GM21447 (cell line): ENCODE results near the gene BNIP3.
"Not testable (repeated sequence)": the region's sequence is repeated elsewhere in the genome, so short reads cannot be mapped to it uniquely, and the experiment has no call there.

Source experiments
- ATAC-seq: cut with Tn5 transposase; IDR thresholded peaks from one replicate; pipeline ENCODE4 v1.9.1; 2021; ENCODE audit not compliant: unreplicated experiment

The BNIP3 gene

DNA sequence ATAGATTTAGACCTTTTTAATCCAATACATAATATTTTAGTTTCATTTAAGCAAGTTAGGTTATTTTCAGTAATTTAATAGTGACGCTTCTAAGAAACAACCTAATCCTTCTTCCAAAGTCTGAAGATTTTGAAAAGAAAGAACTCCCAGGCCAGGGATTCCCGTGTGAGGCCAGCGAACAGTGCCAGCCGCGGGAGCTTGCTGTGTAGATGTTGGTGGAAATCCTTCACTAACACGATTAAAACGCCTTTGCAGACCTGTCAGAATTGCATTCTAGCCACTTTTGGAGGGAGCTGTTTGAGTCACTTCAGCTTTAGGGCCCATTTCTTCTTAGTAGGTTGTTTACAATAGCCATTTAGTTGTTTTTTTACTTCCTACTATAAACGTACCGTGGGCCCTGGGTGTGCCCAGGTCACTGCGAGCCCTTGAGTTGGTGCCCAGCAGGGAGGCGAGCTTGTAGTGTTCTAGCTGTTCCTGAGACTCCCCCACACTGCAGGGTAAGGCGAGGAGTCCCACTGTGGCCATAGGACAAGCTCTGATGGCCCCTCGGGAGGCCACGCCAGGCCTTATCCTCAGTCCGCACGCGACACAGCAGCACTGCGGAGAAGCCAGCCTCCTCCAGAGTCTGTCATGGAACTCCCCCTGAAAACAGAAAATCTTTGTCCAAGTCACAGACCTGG is 48.6 kb downstream of the BNIP3 start:
- no peak for ATAC-seq

DNA sequence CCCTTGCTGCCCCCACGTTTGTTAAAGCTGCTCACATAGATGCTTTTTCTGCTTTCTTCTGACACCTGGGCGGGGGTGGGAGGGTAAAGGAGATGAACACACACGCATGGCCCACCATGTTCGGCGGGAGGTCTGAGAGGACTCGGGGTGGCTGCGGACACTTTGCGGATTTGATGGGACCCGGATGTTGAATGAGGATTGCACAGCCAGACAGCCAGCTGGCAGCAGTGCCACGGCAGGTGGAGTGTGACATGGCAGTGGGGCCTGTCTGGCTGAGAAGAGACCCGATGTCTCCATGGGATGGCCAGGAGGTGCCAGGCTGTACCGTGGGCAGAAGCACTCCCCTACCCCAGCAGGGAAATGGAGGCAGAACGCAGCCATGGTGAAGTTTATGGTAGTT is 49.7 kb downstream of the BNIP3 start:
- no peak for ATAC-seq

DNA sequence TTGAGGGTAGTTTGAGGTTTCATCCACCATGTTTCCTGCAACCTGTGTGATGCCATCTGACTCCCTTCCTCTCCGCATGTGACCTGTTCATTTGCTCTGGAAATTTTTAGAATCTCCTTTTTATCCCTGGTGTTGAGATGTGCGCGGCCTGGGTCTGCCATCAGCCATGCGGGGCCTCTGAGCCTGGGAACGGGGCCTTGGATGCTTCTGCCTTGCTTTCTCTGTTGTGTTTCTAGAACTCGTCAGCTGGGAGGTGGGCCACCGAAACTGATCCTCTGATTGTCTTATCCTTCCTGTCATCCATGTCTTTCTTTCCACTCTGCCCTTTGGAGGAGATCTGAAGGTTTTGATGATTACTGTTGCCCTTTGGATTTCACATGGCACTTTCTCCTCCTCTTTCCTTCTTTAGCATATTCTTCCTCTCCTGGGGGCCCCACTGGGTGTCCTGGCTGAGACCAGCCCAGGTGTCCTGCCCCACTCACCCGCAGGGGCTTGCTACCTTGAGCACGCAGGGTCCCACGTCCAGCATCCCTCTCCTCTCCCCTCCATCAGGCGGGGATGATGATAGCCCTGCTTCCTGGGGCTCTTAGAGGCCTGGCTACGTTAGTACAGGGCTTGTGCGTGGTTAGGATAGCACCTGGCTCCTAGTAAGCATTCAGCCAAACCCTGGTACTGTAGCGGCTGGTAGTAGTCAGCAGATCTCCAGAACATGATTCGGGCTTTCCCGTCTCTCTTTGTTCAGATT is 51.0 kb downstream of the BNIP3 start:
- ATAC-seq, result no peak

DNA sequence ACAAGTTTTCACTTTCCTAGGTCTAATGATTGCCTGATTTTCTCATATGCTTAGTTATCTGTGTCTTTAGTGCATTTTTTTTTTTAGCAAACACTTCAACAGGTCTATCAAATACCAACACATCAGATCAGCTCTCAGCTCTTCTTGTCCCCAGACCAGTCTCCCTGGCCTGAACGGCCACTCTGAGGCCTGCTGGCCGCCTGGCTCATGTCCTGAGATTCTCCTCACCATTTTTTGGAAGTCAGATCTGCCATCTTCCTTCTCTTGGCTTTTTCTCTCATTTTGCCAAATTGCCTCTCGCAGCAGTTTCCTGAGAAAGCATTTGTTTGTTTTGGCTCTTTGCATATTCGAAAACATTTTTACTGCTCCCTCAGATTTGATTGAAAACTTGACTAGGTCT is 51.6 kb downstream of the BNIP3 start:
- ATAC-seq, result no peak

DNA sequence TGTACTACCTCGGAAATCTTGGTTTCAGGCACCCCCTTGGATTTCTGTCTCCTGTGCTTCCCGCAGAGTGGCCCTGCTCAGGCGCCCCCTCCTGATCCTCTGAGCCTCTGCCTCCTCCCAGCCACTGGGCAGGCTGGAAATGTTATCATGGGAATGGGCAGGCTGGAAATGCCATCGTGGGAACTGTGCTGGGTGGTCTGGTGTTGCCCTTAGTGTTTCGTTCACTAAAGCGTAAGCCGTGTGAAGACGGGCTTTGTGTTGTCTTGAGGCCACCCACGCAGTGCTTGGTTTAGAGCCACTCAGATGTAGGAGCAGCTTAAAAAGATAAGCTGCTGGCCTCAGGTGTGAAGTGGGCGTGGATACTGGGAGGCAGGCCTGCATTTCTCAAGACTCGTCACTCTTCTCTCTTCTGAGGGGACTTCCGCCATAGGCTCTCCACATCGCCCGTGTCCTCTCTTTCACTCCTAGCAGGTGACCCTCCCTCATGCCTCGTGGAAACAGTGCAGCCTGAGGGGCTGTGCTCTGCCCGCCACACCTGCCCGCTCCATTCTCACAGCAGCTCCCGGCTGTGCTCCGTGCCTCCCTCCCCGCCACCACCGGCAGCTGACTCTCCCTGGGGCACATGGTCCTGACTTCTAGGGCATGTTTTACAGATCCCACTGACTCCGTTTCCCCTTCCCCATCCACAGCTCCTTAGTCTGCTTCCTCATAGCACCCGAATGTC is 52.4 kb downstream of the BNIP3 start:
- no peak for ATAC-seq

DNA sequence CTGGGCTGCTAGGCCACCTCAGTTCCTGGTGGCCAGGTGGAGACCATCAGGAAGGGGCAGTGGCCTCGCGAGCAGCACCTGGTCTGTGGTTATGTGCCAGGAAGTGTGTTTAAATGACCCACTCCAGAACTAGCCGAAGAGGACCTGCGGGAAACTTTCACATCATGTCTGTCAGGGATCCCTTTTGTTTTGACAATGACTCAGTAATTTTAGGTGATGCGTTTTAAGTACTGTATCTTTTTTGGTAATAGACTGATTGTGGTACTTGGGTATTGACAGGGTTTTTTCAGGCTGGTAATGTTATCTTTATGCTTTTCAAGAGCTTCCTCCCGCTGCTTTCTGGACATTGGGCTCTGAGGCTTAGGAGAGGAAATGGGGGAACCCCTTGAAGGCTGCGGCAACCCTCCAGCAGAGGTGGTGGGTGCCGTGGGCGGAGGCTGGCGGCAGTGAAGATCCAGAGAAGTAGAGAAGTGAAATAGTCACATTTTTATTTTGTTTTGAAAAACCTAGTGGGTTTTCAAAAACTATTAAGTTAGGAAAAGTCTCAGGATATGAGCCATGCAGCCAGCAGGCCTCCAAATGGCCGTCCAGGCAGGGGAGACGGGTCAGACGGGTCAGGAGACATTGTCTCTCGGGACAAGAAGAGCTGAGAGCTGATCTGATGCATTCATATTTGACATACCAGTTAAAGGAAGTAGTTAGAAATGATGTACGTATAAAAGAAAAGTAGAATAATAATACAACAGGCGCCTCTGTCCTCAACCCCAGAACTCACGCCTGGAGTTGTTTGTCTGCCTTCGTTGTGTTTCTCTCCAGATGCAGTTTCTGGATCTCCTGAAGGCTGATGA is 53.3 kb downstream of the BNIP3 start:
- peak; percentile 84 for ATAC-seq

DNA sequence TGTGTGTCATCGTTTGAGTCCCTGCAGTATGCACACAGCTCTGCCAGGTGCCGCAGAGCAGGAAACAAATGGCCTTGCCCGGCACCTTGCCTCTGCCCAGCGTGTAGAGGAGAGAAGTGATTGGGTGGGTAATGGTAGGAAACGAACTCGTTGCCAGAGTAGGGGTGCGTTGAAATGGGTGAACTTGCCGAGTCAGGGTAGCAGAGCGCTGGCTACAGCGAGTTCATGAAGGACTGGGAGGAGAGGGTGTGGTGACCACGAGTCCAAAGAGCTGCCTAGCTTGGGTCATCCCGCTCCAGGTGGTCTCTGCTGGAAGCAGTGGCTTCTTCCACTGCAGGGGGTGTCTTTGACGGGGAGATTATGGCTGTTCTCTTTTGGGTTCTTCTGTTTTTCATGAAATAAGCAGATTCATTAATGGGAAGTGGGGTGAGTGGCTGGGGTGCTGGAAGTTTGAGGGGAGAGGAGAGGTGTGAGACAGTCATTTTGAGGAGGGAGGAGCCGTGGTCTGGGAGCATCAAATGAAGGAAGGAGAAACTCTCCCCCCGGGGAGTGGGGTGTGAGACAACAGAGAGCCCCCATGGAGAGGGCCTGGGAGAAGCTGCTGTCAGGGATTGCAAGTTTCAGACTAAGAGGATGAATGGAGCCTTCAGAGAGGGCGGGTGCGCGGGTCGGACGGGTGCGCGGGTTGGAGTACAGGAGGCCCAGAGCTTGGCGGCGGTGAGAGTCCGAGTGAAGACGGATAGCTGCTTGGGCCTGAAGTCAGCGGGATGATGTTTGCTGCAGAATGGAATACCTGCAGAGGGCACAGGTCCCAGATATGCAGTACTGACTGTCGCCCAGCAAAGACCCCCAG is 54.8 kb downstream of the BNIP3 start:
- ATAC-seq, result no peak

DNA sequence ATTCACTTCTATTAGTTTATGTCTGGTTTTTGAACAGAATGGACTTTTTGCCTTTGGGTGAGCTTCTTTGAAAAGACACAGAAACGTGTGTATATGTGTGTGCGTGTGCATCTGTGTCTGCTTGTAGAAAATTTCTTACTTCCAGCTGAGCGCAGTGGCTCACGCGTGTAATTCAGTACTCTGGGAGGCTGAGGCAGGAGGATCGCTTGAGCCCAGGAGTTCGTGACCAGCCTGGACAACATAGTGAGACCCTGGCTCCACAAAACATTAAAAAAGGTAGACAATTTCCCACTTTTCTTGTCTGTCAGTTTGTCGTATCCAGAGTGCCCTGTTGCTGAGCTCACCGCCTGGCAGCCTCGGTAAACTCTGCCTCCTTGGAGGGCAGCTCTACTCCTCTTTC is 55.5 kb downstream of the BNIP3 start:
- no peak for ATAC-seq

DNA sequence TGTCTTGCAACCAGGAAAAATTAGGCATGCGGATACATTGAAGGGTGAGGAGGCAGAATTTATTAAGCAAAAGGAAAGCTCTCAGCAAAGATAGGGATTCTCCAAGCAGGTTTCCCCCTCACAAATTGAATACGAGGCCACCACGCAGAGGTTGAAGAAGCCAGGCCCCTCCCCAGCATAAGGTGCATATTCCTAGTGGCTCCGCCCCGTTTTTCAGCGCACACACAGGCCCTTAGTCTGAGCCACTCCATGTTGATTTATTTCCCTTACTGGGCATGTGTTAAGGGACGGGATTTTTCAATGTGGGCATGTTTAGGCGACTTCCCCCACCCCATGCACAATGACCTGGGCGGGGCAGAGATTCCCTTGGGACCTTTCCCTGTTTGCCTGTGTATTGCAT is 56.0 kb downstream of the BNIP3 start:
- no peak for ATAC-seq

DNA sequence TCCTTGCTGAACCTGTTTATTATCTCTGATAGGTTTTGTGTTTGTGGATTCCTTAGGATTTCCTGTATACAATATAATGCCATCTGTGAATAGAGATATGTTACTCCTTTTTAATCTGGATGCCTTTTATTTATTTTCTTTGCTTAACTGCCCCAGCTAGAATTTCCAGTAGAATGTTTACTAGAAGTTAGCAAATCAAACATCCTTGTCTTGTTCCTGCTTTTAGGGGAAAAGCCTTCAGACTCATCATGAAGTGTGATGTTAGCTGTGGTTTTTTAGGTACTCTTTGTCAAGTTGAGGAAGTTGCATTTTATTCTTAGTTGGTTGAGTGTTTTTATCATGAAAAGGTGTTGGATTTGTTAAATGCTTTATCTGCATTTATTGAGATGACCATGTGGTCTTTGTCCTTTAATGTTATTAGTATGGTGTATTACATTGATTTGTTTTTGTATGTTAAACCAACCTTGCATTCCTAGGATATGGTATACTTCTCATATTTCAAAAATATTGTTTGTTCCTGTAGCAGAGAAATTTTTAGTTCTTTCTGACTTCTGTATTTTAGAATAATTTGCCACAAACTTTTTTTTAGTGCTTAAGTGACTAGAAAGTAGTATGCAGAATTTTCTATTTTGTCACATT is 56.6 kb downstream of the BNIP3 start:
- ATAC-seq, result no peak

DNA sequence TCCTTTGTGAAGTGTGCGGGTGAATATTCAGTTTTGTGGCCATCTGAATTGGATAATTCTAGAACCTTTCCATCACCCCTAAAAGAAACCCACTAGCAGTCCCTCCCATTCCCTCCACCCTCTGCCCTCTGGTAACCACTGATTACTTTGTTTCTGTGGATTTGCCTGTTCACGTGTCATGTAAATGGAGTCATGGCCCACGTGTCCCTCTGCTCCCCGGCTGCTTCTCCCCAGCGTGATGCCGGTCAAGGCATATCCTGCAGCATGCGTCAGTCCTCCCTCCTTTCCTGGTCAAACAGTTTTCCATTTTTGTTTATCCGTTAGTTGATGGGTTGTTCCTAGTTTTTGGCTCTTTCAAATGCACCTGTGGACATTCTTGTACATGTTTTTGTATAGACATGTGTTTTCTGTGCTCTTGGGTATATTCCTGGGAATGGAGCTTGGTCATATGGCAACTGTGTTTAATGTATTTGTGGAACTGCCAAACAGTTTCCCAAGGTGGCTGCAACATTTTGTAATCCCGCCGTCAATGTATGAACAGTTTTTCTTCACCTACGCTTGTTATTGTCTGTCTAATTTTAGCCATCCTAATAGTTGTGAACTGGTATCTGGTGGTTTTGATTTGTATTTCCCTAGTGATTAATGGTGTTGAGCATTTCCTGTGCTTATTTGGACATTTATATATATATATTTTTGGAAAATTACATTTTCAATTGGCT is 58.5 kb downstream of the BNIP3 start:
- no peak for ATAC-seq

DNA sequence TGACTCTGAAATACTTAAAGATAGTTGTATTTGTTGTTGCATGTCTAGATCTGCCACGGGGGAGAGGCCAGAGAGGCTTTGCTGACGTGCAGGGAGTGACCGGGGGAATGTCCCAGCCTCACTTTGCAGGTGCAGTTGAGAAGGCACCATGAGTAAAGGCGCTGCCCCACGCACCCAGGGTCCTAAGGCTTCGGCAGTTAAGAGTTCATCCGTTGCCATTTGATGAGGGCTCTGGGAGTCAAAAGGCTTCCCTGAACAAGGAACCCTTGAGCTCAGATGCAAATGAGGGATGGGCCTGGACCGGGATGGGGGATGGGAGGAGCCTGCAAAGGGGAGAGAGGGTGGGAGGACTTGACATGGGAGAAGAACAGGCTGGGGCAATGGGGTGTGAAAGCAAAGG is 60.5 kb downstream of the BNIP3 start:
- no peak for ATAC-seq

DNA sequence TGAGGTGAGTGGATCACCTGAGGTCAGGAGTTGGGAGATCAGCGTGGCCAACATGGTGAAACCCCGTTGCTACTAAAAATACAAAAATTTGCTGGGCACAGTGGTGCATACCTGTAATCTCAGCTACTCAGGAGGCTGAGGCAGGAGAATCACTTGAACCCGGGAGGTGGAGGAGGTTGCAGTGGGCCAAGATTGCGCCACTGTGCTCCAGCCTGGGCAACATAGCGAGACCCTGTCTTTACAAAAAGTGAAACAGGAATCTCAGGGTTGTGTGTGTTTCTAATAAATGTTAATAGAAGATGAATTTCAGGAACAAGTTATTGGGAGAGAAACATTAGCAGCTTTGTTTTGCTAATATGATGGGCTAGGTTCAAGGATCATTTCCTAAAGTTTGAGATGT is 61.0 kb downstream of the BNIP3 start:
- ATAC-seq, result no peak

DNA sequence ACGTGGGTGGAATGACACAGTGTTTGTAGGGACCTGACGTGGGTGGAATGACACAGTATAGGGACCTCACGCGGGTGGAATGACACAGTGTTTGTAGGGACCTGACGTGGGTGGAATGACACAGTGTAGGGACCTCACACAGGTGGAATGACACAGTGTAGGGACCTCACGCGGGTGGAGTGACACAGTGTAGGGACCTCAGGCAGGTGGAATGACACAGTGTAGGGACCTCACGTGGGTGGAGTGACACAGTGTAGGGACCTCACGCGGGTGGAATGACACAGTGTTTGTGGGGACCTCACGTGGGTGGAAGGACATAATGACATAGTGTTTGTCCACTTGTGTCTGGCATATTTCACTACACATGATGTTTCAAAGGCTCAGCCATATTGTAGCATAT is 61.6 kb downstream of the BNIP3 start:
- ATAC-seq, result no peak

DNA sequence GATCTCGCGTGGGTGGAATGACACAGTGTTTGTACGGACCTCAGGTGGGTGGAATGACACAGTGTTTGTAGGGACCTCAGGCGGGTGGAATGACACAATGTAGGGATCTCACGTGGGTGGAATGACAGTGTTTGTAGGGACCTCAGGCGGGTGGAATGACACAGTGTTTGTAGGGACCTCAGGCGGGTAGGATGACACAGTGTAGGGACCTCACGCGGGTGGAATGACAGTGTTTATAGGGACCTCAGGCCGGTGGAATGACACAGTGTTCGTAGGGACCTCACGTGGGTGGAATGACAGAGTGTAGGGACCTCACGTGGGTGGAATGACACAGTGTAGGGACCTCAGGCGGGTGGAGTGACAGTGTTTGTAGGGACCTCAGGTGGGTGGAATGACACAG is 62.3 kb downstream of the BNIP3 start:
- ATAC-seq, result not testable (repeated sequence)
